ENCODE results near the gene ENTR1.

Gene ENTR1

GRCh38 chr9:136400038-136400834 lies 10.2 kb downstream of the ENTR1 start, which contains the start of gene SNAPC4:
Gene SNAPC4 (minus strand): TSS chr9:136400170. CDS start chr9:136398428, 1,742 bp downstream.
- peak; percentile 86 for DNase-seq (ENCODE audit: low read depth, low spot score)
- peaks cover 79% of the 10 kb centered on the region for H3K36me3 ChIP-seq (ENCODE audit: insufficient read depth, insufficient read length, low read length)

GRCh38 chr9:136399176-136400037 lies 11.0 kb downstream of the ENTR1 start:
- peak overlapping the region; percentile 95 for H3K4me3 ChIP-seq (ENCODE audit: insufficient read length, low read depth)
- peaks cover 15% of the 10 kb centered on the region for H3K4me1 ChIP-seq (ENCODE audit: insufficient read depth, insufficient read length)
- DNase-seq (ENCODE audit: low read depth, low spot score) = no peak
- TF ChIP-seq YY1 (IDR thresholded peaks at IDR 0.05; ENCODE audit: insufficient read depth, insufficient read length) (no peak), SUZ12 (IDR thresholded peaks at IDR 0.05; ENCODE audit: extremely low read depth, insufficient read depth, insufficient read length) (no peak), ZNF274 (IDR thresholded peaks at IDR 0.05; ENCODE audit: low read depth, low read length) (no peak)
- H3K27me3 ChIP-seq (ENCODE audit: insufficient read depth, insufficient read length) = no peaks in the 10 kb centered on the region
- no peaks in the 10 kb centered on the region for H3K9me3 ChIP-seq (ENCODE audit: insufficient read depth, low read length)
- H3K36me3 ChIP-seq (ENCODE audit: insufficient read depth, insufficient read length, low read length) = peaks cover 79% of the 10 kb centered on the region
- H3K9ac ChIP-seq (ENCODE audit: insufficient read length, low read depth) = peak overlapping the region; percentile 99

More at GRCh38 chr9:136400038-136400834, 10.2 kb downstream of the ENTR1 start, which contains the start of gene SNAPC4:
- TF ChIP-seq YY1 (IDR thresholded peaks at IDR 0.05; ENCODE audit: insufficient read depth, insufficient read length) (peak; percentile 21), ZNF274 (IDR thresholded peaks at IDR 0.05; ENCODE audit: low read depth, low read length) (no peak)
- H3K27me3 ChIP-seq (ENCODE audit: insufficient read depth, insufficient read length) = no peaks in the 10 kb centered on the region
- no peaks in the 10 kb centered on the region for H3K9me3 ChIP-seq (ENCODE audit: insufficient read depth, low read length)
- peak within 1 kb of the TSS; percentile 95 for H3K4me3 ChIP-seq (ENCODE audit: insufficient read length, low read depth)
- H3K9ac ChIP-seq (ENCODE audit: insufficient read length, low read depth) = peak within 1 kb of the TSS; percentile 99
- peaks cover 15% of the 10 kb centered on the region for H3K4me1 ChIP-seq (ENCODE audit: insufficient read depth, insufficient read length)

- peak overlapping the region; percentile 95 for H3K4me3 ChIP-seq (ENCODE audit: insufficient read length, low read depth)
- no peaks in the 10 kb centered on the region for H3K9me3 ChIP-seq (ENCODE audit: insufficient read depth, low read length)
- H3K4me1 ChIP-seq (ENCODE audit: insufficient read depth, insufficient read length) = peaks cover 14% of the 10 kb centered on the region
- H3K36me3 ChIP-seq (ENCODE audit: insufficient read depth, insufficient read length, low read length) = peaks cover 79% of the 10 kb centered on the region
- peak overlapping the region; percentile 99 for H3K9ac ChIP-seq (ENCODE audit: insufficient read length, low read depth)
- DNase-seq (ENCODE audit: low read depth, low spot score) = no peak
- no peaks in the 10 kb centered on the region for H3K27me3 ChIP-seq (ENCODE audit: insufficient read depth, insufficient read length)
- no peak for TF ChIP-seq SUZ12 (IDR thresholded peaks at IDR 0.05; ENCODE audit: extremely low read depth, insufficient read depth, insufficient read length)
- no peak for TF ChIP-seq YY1 (IDR thresholded peaks at IDR 0.05; ENCODE audit: insufficient read depth, insufficient read length)
- TF ChIP-seq ZNF274 (IDR thresholded peaks at IDR 0.05; ENCODE audit: low read depth, low read length) = no peak
Observed at GRCh38 chr9:136398286-136398685, 12.1 kb downstream of the ENTR1 start.

- Histone ChIP-seq H3K9ac (ENCODE audit: insufficient read length, low read depth) (no peak overlapping the region), H3K4me3 (ENCODE audit: insufficient read length, low read depth) (no peak overlapping the region), H3K27me3 (ENCODE audit: insufficient read depth, insufficient read length) (no peaks in the 10 kb centered on the region), H3K36me3 (ENCODE audit: insufficient read depth, insufficient read length, low read length) (peaks cover 85% of the 10 kb centered on the region), H3K4me1 (ENCODE audit: insufficient read depth, insufficient read length) (peaks cover 14% of the 10 kb centered on the region), H3K9me3 (ENCODE audit: insufficient read depth, low read length) (no peaks in the 10 kb centered on the region)
- no peak for DNase-seq (ENCODE audit: low read depth, low spot score)
- no peak for TF ChIP-seq ZNF274 (IDR thresholded peaks at IDR 0.05; ENCODE audit: low read depth, low read length)
- no peak for TF ChIP-seq SUZ12 (IDR thresholded peaks at IDR 0.05; ENCODE audit: extremely low read depth, insufficient read depth, insufficient read length)
- no peak for TF ChIP-seq YY1 (IDR thresholded peaks at IDR 0.05; ENCODE audit: insufficient read depth, insufficient read length)
Observed at GRCh38 chr9:136397643-136398042, 12.8 kb downstream of the ENTR1 start.

GRCh38 chr9:136396219-136396515 lies 14.2 kb downstream of the ENTR1 start:
- Histone ChIP-seq H3K9me3 (ENCODE audit: insufficient read depth, low read length) (no peaks in the 10 kb centered on the region), H3K4me3 (ENCODE audit: insufficient read length, low read depth) (no peak overlapping the region), H3K9ac (ENCODE audit: insufficient read length, low read depth) (no peak overlapping the region), H3K36me3 (ENCODE audit: insufficient read depth, insufficient read length, low read length) (peaks cover 85% of the 10 kb centered on the region), H3K27me3 (ENCODE audit: insufficient read depth, insufficient read length) (no peaks in the 10 kb centered on the region), H3K4me1 (ENCODE audit: insufficient read depth, insufficient read length) (peaks cover 14% of the 10 kb centered on the region)
- TF ChIP-seq ZNF274 (IDR thresholded peaks at IDR 0.05; ENCODE audit: low read depth, low read length) = no peak
- TF ChIP-seq YY1 (IDR thresholded peaks at IDR 0.05; ENCODE audit: insufficient read depth, insufficient read length) = no peak
- no peak for TF ChIP-seq SUZ12 (IDR thresholded peaks at IDR 0.05; ENCODE audit: extremely low read depth, insufficient read depth, insufficient read length)
- no peak for DNase-seq (ENCODE audit: low read depth, low spot score)

- Histone ChIP-seq H3K9ac (ENCODE audit: insufficient read length, low read depth) (no peak overlapping the region), H3K36me3 (ENCODE audit: insufficient read depth, insufficient read length, low read length) (peaks cover 83% of the 10 kb centered on the region), H3K4me1 (ENCODE audit: insufficient read depth, insufficient read length) (peaks cover 14% of the 10 kb centered on the region), H3K9me3 (ENCODE audit: insufficient read depth, low read length) (no peaks in the 10 kb centered on the region), H3K4me3 (ENCODE audit: insufficient read length, low read depth) (no peak overlapping the region), H3K27me3 (ENCODE audit: insufficient read depth, insufficient read length) (no peaks in the 10 kb centered on the region)
- TF ChIP-seq ZNF274 (IDR thresholded peaks at IDR 0.05; ENCODE audit: low read depth, low read length) (no peak), SUZ12 (IDR thresholded peaks at IDR 0.05; ENCODE audit: extremely low read depth, insufficient read depth, insufficient read length) (no peak), YY1 (IDR thresholded peaks at IDR 0.05; ENCODE audit: insufficient read depth, insufficient read length) (no peak)
- no peak for DNase-seq (ENCODE audit: low read depth, low spot score)
Observed at GRCh38 chr9:136395345-136396218, 14.8 kb downstream of the ENTR1 start.

All from NT2/D1 (cell line).